Esophagus (tissue), 2 donors: ENCODE measurements around the gene PDP2. TPM values are rescaled to one million over a fixed set of nuclear protein-coding genes. Genes with fewer than 3 reads are reported as not detected.
A peak's percentile ranks its signal among the peaks of the same experiment; 100 is the strongest.

Source experiments
- H3K27ac ChIP-seq, 2 donors: one replicate each; pipeline ENCODE4 v1.5.1; 2013; ENCODE audit warnings: low read depth in 2 of 2, mild to moderate bottlenecking in 2 of 2, inconsistent platforms in 1 of 2, low read length in 1 of 2, moderate library complexity in 1 of 2
- H3K27me3 ChIP-seq, 2 donors: one replicate each; pipeline ENCODE4 v1.6.1; 2013; ENCODE audit warnings: low read length in 2 of 2, control low read depth in 1 of 2, mild to moderate bottlenecking in 1 of 2; ENCODE audit not compliant: insufficient read depth in 2 of 2, control insufficient read depth in 1 of 2
- H3K36me3 ChIP-seq, 2 donors: one replicate each; pipeline ENCODE4 v1.6.1; 2013; ENCODE audit warnings: low read length in 1 of 2; ENCODE audit not compliant: control insufficient read depth in 2 of 2, insufficient read depth in 2 of 2
- H3K4me1 ChIP-seq, 2 donors: one replicate each; pipeline ENCODE4 v1.6.1; 2013; ENCODE audit warnings: low read length in 1 of 2; ENCODE audit not compliant: control insufficient read depth in 2 of 2, insufficient read depth in 2 of 2
- H3K4me3 ChIP-seq, 2 donors: one replicate each; pipeline ENCODE4 v1.5.1; 2013; ENCODE audit warnings: low read length in 2 of 2, mild to moderate bottlenecking in 2 of 2, low read depth in 1 of 2, moderate library complexity in 1 of 2
- H3K9me3 ChIP-seq, 2 donors: one replicate each; pipeline ENCODE4 v1.6.1; 2013; ENCODE audit warnings: mild to moderate bottlenecking in 2 of 2, low read depth in 1 of 2, low read length in 1 of 2, moderate library complexity in 1 of 2; ENCODE audit not compliant: control insufficient read depth in 2 of 2, insufficient read depth in 1 of 2
- WGBS, 2 donors: extraction: QIAGEN DNeasy Blood & Tissue Kit; methylation state at CpG; one replicate each; pipeline ENCODE4 v1.1.7; 2013; 5-methylcytosine and 5-hydroxymethylcytosine counted together
- polyA plus RNA-seq, 2 donors: library from polyadenylated mRNA; stranded (reverse); fragments of 200-250 nt; gene quantifications; one replicate each; pipeline ENCODE4 v1.2.3, GENCODE V29; 2013
- donor health status: healthy with polysubstance abuse.
- donor health status: Bipolar disorder and iron deficiency.

The PDP2 gene
- polyA plus RNA-seq, 2 donors = 2.3 to 2.5 TPM

- 1 to 2% methylated on average over 79 of the region's 79 CpGs for WGBS, 2 donors
- H3K27ac ChIP-seq = no peak within 1 kb of the TSS
- peaks cover 7 to 8% of the 10 kb centered on the region in 2 donors for H3K4me1 ChIP-seq
- H3K36me3 ChIP-seq = no peaks in the 10 kb centered on the region
- H3K4me3 ChIP-seq = peak within 1 kb of the TSS; percentile 31 to 44
- H3K9me3 ChIP-seq = peaks cover 0 to 2% of the 10 kb centered on the region in 2 donors
- H3K27me3 ChIP-seq = peaks cover 0 to 9% of the 10 kb centered on the region in 2 donors
These were observed 35.8 kb upstream of the PDP2 start, which contains the start of gene CA7 for GRCh38 chr16:66844342-66845079. TSS of gene CA7 (plus strand) at chr16:66844414. CDS start at chr16:66844488, 74 bp downstream.

GRCh38 chr16:66845080-66845410, 35.3 kb upstream of the PDP2 start:
- Histone ChIP-seq H3K27ac (no peak overlapping the region), H3K4me1 (peaks cover 7 to 8% of the 10 kb centered on the region in 2 donors), H3K9me3 (peaks cover 0 to 2% of the 10 kb centered on the region in 2 donors), H3K4me3 (peak overlapping the region in 1 of 2 donors; percentile 44), H3K27me3 (peaks cover 0 to 9% of the 10 kb centered on the region in 2 donors), H3K36me3 (no peaks in the 10 kb centered on the region)
- WGBS, 2 donors = 15 to 16% methylated on average over 10 of the region's 10 CpGs

GRCh38 chr16:66845791-66846221, 34.5 kb upstream of the PDP2 start:
- H3K27me3 ChIP-seq = peaks cover 0 to 9% of the 10 kb centered on the region in 2 donors
- no peaks in the 10 kb centered on the region for H3K36me3 ChIP-seq
- no peak overlapping the region for H3K4me3 ChIP-seq
- H3K4me1 ChIP-seq = peaks cover 7 to 8% of the 10 kb centered on the region in 2 donors
- H3K9me3 ChIP-seq = peaks cover 0 to 2% of the 10 kb centered on the region in 2 donors
- WGBS, 2 donors = 53 to 58% methylated on average over 9 of the region's 9 CpGs
- H3K27ac ChIP-seq = no peak overlapping the region

GRCh38 chr16:66846266-66846665, 34.0 kb upstream of the PDP2 start:
- Histone ChIP-seq H3K4me3 (no peak overlapping the region), H3K27me3 (peaks cover 0 to 9% of the 10 kb centered on the region in 2 donors), H3K9me3 (peaks cover 0 to 2% of the 10 kb centered on the region in 2 donors), H3K27ac (no peak overlapping the region), H3K36me3 (no peaks in the 10 kb centered on the region), H3K4me1 (peaks cover 7 to 8% of the 10 kb centered on the region in 2 donors)
- 90 to 100% methylated on average over 1 of the region's 1 CpG for WGBS, 2 donors

GRCh38 chr16:66846831-66847230, 33.5 kb upstream of the PDP2 start:
- 94 to 97% methylated on average over 6 of the region's 6 CpGs for WGBS, 2 donors
- Histone ChIP-seq H3K36me3 (no peaks in the 10 kb centered on the region), H3K4me1 (peaks cover 7 to 8% of the 10 kb centered on the region in 2 donors), H3K27me3 (peaks cover 0 to 9% of the 10 kb centered on the region in 2 donors), H3K27ac (no peak overlapping the region), H3K9me3 (peaks cover 0 to 2% of the 10 kb centered on the region in 2 donors), H3K4me3 (no peak overlapping the region)

- H3K36me3 ChIP-seq = no peaks in the 10 kb centered on the region
- 77 to 83% methylated on average over 6 of the region's 6 CpGs for WGBS, 2 donors
- H3K4me3 ChIP-seq = no peak overlapping the region
- H3K27me3 ChIP-seq = peaks cover 0 to 9% of the 10 kb centered on the region in 2 donors
- peaks cover 7 to 8% of the 10 kb centered on the region in 2 donors for H3K4me1 ChIP-seq
- H3K9me3 ChIP-seq = peaks cover 0 to 2% of the 10 kb centered on the region in 2 donors
- no peak overlapping the region for H3K27ac ChIP-seq
These were observed 32.7 kb upstream of the PDP2 start for GRCh38 chr16:66847533-66848067.

- no peak overlapping the region for H3K4me3 ChIP-seq
- H3K4me1 ChIP-seq = peaks cover 7 to 8% of the 10 kb centered on the region in 2 donors
- peaks cover 0 to 9% of the 10 kb centered on the region in 2 donors for H3K27me3 ChIP-seq
- H3K27ac ChIP-seq = no peak overlapping the region
- no peaks in the 10 kb centered on the region for H3K36me3 ChIP-seq
- H3K9me3 ChIP-seq = peaks cover 0 to 2% of the 10 kb centered on the region in 2 donors
- 85 to 93% methylated on average over 2 of the region's 2 CpGs for WGBS, 2 donors
These were observed 32.1 kb upstream of the PDP2 start for GRCh38 chr16:66848172-66848571.

GRCh38 chr16:66849021-66849420, 31.3 kb upstream of the PDP2 start:
- WGBS, 2 donors = 76 to 88% methylated on average over 2 of the region's 2 CpGs
- Histone ChIP-seq H3K4me3 (no peak overlapping the region), H3K4me1 (peaks cover 7 to 8% of the 10 kb centered on the region in 2 donors), H3K36me3 (no peaks in the 10 kb centered on the region), H3K27ac (no peak overlapping the region), H3K27me3 (peaks cover 0 to 6% of the 10 kb centered on the region in 2 donors), H3K9me3 (peaks cover 0 to 2% of the 10 kb centered on the region in 2 donors)

GRCh38 chr16:66849549-66849948, 30.8 kb upstream of the PDP2 start:
- Histone ChIP-seq H3K4me3 (no peak overlapping the region), H3K27ac (no peak overlapping the region)
- 75 to 88% methylated on average over 4 of the region's 4 CpGs for WGBS, 2 donors

More at GRCh38 chr16:66849549-66849948, 30.8 kb upstream of the PDP2 start:
- peaks cover 0 to 2% of the 10 kb centered on the region in 2 donors for H3K9me3 ChIP-seq
- peaks cover 3 to 5% of the 10 kb centered on the region in 2 donors for H3K4me1 ChIP-seq
- peaks cover 0 to 4% of the 10 kb centered on the region in 2 donors for H3K27me3 ChIP-seq
- no peaks in the 10 kb centered on the region for H3K36me3 ChIP-seq
